Cardiac fibroblast (primary cell): Measurements from ENCODE around the gene ADIRF.
"Not testable (repeated sequence)": the region's sequence is repeated elsewhere in the genome, so short reads cannot be mapped to it uniquely, and the experiment has no call there.

ENCODE experiments used
- DNase-seq, 2 donors: peaks; one replicate each; pipeline versions ENCODE4 v3.0.0 to v3.0.0-alpha.2; 2010; ENCODE audit warnings: low read depth in 2 of 2
- H3K4me3 ChIP-seq, 2 donors: replicated peaks in 1 of 2; 1 replicate in 1 of 2; 2 replicates in 1 of 2; pipeline ENCODE4 v1.5.1; 2011; ENCODE audit warnings: low read depth in 2 of 2, low read length in 2 of 2, mild to moderate bottlenecking in 2 of 2, moderate library complexity in 1 of 2
- TF ChIP-seq, protein P1 (sequence below): IDR thresholded peaks from one replicate; pipeline ENCODE4 v1.5.1; 2011; ENCODE audit warnings: low read depth, mild to moderate bottlenecking, low read length, inconsistent platforms

Gene ADIRF

DNA sequence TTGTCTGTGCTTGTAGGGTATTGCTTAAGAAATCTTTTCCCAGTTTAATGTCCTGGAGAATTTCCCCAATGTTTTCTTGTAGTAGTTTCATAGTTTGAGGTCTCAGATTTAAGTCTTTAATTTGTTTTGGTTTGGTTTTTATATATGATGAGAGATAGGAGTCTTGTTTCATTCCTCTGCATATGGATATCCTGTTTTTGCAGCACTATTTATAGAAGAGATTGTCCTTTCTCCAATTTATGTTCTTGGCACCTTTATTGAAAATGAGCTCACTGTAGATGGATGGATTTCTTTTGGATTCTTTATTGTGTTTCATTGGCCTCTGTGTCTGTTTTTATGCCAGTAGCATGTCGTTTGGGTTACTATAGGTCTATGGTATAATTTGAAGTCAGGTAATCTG lies 20.2 kb downstream of the ADIRF start:
- H3K4me3 ChIP-seq, result no peak overlapping the region
- TF ChIP-seq, protein P1, sequence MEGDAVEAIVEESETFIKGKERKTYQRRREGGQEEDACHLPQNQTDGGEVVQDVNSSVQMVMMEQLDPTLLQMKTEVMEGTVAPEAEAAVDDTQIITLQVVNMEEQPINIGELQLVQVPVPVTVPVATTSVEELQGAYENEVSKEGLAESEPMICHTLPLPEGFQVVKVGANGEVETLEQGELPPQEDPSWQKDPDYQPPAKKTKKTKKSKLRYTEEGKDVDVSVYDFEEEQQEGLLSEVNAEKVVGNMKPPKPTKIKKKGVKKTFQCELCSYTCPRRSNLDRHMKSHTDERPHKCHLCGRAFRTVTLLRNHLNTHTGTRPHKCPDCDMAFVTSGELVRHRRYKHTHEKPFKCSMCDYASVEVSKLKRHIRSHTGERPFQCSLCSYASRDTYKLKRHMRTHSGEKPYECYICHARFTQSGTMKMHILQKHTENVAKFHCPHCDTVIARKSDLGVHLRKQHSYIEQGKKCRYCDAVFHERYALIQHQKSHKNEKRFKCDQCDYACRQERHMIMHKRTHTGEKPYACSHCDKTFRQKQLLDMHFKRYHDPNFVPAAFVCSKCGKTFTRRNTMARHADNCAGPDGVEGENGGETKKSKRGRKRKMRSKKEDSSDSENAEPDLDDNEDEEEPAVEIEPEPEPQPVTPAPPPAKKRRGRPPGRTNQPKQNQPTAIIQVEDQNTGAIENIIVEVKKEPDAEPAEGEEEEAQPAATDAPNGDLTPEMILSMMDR, result no peak
- no peak for DNase-seq

DNA sequence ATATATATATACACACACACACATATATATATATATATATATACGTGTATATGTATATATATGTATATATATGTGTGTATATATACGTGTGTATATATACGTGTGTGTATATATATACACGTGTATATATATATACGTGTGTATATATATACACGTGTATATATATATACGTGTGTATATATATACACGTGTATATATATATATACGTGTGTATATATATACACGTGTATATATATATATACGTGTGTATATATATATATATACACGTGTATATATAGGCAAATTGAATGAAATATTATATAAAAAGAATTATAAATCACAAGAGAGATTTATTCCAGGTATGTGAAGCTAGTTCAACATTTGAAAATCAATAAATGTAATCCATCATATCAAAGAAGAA lies 23.1 kb downstream of the ADIRF start:
- not testable (repeated sequence) for H3K4me3 ChIP-seq, DNase-seq

DNA sequence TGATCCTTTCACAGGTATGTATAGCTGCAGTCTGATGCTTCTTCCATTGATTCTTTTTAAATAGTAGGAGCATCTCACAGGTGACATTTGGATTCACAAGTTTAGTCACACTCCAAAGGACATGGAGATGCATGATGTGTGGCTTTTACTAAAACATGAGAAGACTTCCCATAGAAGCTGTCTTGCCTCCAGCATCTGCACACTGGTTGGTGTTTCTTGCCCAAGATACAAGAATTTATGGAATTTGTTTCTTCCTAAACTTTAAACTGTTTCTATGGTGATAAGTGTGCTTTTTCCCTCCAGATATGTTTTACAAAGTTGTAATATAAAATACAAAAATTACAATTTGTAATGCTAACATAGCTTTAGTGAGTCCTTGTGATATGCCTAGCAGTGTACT lies 24.2 kb downstream of the ADIRF start:
- no peak overlapping the region for H3K4me3 ChIP-seq
- peak in 1 of 2 donors; percentile 19 for DNase-seq
- TF ChIP-seq, protein P1, result no peak

DNA sequence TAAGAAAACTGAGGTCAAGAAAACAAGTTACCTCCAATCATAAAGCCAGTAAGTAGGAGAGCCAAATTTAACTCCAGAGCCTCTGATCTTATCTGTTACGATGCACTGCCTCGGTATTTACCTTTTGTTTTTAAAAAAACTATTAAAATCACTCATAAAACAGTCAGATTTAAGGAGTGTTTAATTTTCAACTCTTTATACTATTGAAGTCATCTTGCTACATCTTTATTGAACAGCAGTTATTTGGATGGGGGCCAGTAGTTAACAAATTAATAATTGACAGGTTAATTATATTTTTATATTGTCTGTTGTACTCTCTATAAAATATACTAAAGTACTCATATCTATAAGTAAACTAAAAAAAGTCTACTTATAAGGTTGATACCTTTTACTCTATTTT lies 24.6 kb downstream of the ADIRF start:
- DNase-seq, result no peak
- H3K4me3 ChIP-seq, result no peak overlapping the region
- TF ChIP-seq, protein P1, result no peak

DNA sequence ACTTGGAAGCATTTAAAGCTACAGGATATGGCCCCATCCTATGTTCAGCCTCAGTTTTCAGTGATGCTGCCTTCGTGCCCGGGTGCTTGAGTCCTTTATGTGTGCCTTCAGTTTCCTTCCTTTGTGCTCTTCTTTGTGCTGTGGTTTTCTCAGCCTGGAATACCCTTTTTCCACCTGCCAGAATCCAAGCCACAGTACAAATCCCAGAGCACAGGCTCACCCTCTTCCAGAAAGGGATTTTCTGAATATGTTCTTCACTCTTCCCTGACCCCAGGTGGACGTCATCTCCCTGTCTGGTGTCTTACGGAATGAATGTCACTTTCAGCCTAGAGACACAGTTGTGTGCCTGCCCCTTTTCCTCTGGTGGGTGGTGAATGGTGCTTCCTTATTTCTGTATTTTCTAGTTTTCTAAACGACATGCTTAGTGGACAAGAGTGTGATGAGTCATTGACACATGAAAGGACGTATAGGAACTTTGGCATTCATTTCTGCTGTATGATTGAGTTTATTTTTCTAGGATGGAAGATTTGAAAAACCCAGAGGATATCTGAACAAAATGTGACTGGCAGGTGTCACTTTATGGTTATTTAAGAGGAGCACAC lies 31.6 kb downstream of the ADIRF start:
- not testable (repeated sequence) for H3K4me3 ChIP-seq
- peak in 1 of 2 donors; percentile 7 for DNase-seq

DNA sequence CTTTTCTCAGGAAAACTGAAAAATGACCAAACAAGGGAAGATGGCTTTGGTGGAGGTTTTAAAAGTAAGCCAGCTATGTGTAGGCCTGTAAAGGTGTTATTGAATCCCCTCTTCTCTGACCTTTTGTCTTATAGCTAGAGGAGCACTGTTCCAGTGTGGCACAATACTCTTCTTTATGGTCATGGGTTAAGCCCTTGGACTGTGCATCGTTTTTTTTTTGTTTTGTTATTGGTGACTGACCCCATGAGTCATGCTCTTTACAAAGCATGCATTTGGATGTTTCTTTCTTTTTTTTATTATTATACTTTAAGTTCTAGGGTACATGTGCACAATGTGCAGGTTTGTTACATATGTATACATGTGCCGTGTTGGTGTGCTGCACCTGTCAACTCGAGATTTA lies 32.2 kb downstream of the ADIRF start:
- DNase-seq, result peak; percentile 22 to 69
- TF ChIP-seq, protein P1, result no peak
- H3K4me3 ChIP-seq, result no peak overlapping the region

DNA sequence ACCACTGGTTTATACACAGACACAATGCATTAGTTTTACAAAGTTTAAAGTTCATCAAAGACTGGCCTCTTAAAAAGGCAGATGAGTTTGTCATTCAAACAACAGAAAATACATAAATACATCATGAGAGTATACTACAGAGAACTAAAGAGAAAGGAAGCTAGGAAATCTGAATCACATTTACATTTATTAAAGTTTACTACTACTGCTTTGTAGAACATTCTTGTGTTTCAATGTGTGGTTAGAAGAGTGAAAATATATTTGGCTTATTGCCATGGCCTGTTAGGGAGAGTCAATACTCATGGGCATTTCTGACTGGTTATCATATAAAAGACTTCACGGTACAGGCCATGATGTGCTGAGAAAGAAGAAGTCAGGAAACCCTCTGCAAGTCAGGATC lies 38.8 kb downstream of the ADIRF start:
- not testable (repeated sequence) for H3K4me3 ChIP-seq
- DNase-seq, result peak; percentile 45 to 60

DNA sequence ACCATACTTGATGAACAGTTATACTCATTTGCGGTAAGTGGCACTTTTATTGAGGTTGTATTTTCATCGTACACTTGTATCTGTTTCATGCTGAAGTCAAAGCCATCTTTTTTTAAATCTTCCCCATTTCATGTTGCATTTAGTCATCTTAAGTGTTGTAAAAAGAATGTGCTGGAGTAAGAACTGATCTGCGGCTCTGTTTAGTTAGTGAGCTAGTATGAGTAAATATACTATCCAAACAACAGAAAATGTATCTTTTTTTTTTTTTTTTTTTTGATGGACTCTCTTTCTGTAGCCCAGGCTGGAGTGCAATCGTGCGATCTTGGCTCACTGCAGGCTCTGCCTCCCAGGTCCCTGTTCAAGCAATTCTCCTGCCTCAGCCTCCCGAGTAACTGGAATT lies 39.4 kb downstream of the ADIRF start:
- DNase-seq, result peak in 1 of 2 donors; percentile 22
- H3K4me3 ChIP-seq, result not testable (repeated sequence)

DNA sequence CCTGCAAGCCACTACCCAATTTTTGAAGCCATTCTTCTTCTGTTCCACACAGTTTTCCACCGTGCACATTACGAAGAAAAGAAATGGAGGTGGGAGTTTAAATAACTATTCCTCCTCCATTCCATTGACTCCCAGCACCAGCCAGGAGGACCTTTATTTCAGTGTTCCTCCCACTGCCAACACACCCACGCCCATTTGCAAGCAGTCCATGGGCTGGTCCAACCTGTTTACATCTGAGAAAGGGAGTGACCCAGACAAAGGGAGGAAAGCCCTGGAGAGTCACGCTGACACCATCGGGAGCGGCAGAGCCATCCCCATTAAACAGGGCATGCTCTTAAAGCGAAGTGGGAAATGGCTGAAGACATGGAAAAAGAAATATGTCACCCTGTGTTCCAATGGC lies 40.0 kb downstream of the ADIRF start:
- H3K4me3 ChIP-seq, DNase-seq: not testable (repeated sequence)

DNA sequence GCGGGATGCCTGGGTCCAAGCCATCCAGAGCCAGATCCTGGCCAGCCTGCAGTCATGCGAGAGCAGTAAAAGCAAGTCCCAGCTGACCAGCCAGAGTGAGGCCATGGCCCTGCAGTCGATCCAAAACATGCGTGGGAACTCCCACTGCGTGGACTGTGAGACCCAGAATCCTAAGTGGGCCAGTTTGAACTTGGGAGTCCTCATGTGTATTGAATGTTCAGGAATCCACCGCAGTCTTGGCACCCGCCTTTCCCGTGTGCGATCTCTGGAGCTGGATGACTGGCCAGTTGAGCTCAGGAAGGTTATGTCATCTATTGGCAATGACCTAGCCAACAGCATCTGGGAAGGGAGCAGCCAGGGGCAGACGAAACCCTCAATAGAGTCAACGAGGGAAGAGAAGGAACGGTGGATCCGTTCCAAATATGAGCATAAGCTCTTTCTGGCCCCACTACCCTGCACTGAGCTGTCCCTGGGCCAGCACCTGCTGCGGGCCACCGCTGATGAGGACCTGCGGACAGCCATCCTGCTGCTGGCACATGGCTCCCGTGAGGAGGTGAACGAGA lies 40.9 kb downstream of the ADIRF start:
- H3K4me3 ChIP-seq, DNase-seq: not testable (repeated sequence)

DNA sequence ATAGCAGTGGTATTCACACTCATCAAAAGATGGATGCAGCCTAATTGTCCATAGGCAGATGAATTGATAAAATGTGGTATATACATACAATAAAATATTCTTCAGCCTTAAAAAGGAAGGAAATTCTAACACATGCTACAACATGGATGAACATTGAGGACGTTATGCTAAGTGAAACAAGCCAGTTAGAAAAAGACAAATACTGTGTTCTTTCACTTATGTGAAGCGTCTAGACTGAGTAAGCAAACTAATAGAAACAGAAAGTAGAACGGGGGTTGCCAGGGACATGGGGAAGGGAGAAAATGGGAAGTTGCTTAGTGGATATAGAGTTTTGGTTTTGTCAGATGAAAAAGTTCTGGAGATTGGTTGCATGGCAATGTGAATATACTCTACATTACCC lies 45.2 kb downstream of the ADIRF start:
- DNase-seq, H3K4me3 ChIP-seq: not testable (repeated sequence)

DNA sequence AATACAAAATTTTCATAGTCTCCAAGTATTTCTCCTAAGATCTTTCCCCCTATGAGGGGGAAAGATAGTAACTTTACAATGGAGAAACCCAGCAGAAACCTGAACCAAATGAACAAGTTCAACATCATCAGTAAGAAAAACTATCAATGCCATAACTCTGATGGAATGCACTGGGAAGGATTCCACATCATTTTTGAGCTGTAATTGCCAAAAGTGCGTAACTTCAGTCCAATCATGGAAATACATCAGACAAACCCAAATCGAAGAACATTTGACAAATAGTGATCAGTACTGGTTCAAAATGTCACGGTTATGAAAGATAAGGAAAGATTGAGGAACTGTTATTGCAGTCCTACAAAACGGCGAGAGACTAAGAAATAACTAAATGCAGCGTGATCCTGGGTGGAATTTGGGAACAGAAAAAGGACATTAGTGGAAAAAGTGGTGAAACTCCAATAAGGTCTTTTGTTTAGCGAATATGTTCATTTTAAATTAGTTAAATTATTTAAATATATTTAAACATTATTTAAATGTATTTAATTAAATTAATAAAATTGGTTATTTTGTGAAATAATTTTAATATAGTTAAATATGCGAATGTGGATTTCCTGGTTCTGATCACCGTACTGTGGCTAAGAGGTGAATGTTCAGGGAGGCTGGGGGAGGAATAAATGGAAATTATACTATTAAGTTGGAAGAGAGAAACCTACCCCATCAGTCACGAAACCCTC lies 46.9 kb downstream of the ADIRF start:
- DNase-seq, H3K4me3 ChIP-seq: not testable (repeated sequence)

DNA sequence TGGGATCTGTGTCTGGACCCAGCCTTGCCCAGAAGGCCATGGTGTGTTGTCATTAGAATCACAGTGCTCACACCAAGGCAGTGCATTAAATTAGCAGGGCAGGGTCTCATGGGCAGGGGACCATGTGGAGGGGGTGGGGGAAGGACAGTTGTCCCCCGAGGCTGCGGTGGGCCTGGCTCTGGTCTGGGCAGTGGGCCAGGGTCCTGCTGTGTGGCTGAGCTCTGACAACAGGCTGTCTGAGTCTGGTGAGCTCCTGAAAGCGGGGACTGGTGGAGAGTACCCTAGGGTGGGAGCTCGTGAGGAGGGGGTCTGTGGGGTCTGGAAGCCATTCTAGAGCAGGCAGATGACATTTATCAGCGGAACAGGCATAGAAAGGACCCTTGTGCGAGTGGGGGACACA lies 49.8 kb downstream of the ADIRF start:
- not testable (repeated sequence) for DNase-seq, H3K4me3 ChIP-seq

DNA sequence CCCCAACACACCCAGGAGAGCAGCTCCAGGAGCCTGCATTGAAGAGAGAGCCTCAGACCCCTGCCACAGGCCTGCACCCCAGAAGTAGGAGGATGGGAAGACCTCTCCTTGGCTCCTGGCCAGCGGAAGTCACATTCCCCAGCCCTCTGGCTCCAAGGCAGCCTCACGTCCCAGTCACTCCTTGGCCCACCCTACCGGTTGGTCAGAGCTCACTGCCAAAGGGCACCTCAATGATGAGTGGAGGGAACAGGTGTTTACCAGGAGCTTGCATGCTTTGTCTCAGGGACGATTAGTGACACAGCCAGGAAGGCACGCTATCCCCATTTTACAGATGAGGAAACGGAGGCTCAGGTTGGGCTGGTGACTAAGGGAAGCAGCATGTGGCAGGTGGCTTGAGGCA lies 50.8 kb downstream of the ADIRF start:
- not testable (repeated sequence) for H3K4me3 ChIP-seq, DNase-seq
